Measurements from ENCODE around the gene HRH1. TPM values are rescaled to one million over a fixed set of nuclear protein-coding genes. Genes with fewer than 3 reads are reported as not detected.
A peak's percentile ranks its signal among the peaks of the same experiment; 100 is the strongest.

HRH1 gene
- total and polyA plus RNA-seq, 2 of the 13 experiments (the other 11 are each of a cell fraction or from before 2014, with no cell fraction given): not detected

DNA sequence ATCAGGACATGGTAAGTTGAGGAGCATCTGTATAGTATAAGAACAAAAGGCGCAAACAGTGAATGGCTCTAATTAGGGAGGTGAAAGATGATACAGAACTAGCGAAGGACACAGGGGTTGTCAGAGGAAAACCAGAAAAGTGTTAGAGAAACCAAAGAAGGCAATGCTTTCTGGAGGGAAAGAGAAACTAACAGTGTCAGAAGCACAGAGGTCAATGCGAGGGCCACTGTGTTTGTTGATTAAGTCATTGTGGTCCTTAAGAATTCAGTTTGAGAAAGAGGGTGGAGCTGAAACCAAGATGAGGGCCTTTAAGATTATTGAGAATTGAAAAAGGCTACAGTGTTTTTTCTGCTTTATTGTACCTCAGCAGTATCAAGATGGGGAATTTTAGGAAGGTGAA is 146.7 kb downstream of the HRH1 start (continued):
- TF ChIP-seq, protein P1, sequence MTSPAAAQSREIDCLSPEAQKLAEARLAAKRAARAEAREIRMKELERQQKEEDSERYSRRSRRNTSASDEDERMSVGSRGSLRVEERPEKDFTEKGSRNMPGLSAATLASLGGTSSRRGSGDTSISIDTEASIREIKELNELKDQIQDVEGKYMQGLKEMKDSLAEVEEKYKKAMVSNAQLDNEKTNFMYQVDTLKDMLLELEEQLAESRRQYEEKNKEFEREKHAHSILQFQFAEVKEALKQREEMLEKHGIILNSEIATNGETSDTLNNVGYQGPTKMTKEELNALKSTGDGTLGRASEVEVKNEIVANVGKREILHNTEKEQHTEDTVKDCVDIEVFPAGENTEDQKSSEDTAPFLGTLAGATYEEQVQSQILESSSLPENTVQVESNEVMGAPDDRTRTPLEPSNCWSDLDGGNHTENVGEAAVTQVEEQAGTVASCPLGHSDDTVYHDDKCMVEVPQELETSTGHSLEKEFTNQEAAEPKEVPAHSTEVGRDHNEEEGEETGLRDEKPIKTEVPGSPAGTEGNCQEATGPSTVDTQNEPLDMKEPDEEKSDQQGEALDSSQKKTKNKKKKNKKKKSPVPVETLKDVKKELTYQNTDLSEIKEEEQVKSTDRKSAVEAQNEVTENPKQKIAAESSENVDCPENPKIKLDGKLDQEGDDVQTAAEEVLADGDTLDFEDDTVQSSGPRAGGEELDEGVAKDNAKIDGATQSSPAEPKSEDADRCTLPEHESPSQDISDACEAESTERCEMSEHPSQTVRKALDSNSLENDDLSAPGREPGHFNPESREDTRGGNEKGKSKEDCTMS (CRISPR knock-in tag; conservative IDR thresholded peaks at IDR 0.05): no peak
- TF ChIP-seq DPF2 (CRISPR knock-in tag; IDR thresholded peaks at IDR 0.05; ENCODE audit: borderline replicate concordance, low read depth) (no peak), NCOR1 (IDR thresholded peaks at IDR 0.05; ENCODE audit: borderline replicate concordance, low read length) (no peak), ZNF547 (CRISPR knock-in tag; IDR thresholded peaks at IDR 0.05) (no peak)

DNA sequence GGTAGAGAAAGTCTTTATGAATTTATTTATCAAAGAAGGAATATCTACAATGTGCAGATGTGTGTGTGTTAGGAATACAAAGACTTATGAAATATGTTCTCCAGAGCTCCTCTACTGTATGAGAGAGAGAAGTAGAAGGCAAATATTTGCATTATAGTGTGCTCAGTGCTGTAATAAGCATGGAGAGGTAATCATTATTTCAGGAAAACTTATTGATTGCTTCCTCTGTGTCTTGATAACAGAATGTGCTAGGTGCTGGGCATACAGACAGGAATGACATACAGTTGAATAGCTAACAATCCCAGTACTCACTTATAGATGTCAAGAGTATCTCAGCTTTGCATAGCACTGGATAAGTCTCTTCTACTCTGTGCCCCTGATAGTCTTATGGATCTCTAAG is 148.2 kb downstream of the HRH1 start:
- H3K9ac ChIP-seq (ENCODE audit: insufficient read depth, low read depth, low read length): no peak overlapping the region
- intact Hi-C loops (cut with micrococcal nuclease; ENCODE audit: unreplicated experiment): no loop called here

More for the DNA sequence above, 148.2 kb downstream of the HRH1 start:
- in situ Hi-C loops (cut with HindIII; ENCODE audit: extremely low pct_ligation_motif_present, low pct_unique_long_range_greater_than_20kb): no loop called here
- FAIRE-seq (no peak), DNase-seq (ENCODE audit: low spot score) (no peak), ATAC-seq (peak; percentile 75; the same call in 2 of the 3 replicates)
- peaks cover 3 to 19% of the 10 kb centered on the region in 2 experiments; a peak in 4 of 5 replicates for H3K36me3 ChIP-seq (replicated peaks in 1 of 2; ENCODE audit: control insufficient read depth in 1 of 2, insufficient read depth in 2 of 2, low read length in 2 of 2)
- no peaks in the 10 kb centered on the region for H3K4me1 ChIP-seq (ENCODE audit: insufficient read depth, low read length)
- H3K4me3 ChIP-seq (replicated peaks in 1 of 3; ENCODE audit: insufficient read depth in 1 of 3, low read depth in 2 of 3, low read length in 3 of 3): no peak overlapping the region
- H3K4me2 ChIP-seq (ENCODE audit: low read depth, low read length): no peak overlapping the region
- TF ChIP-seq MIXL1 (CRISPR knock-in tag; IDR thresholded peaks at IDR 0.05) (0 out of 2 replicates have a peak, but pooled peaks have one; percentile 26), ZNF12 (CRISPR knock-in tag; IDR thresholded peaks at IDR 0.05) (no peak), KAT2B (IDR thresholded peaks at IDR 0.05; ENCODE audit: borderline replicate concordance, low read depth, low read length) (peak; percentile 34; the same call in 1 of the 2 replicates)
- H3K9me3 ChIP-seq (ENCODE audit: low read length): no peaks in the 10 kb centered on the region
- no peak overlapping the region for H2AFZ ChIP-seq (ENCODE audit: low read length)
- POLR2A ChIA-PET: interaction anchor here (1.1 kb wide), 1 partner anchor 30 kb away, joined by 4 read pairs; the partner anchor contains the start of gene ATG7
- CTCF ChIA-PET (ENCODE audit: low intra/inter-chr PET ratio, low total read pairs): no interaction called here
- BruUV-seq (replicated peaks): no TSS peak
- no peaks in the 10 kb centered on the region for H4K20me1 ChIP-seq (ENCODE audit: insufficient read depth, low read length)
- no peaks in the 10 kb centered on the region for H3K27me3 ChIP-seq (ENCODE audit: control insufficient read depth in 1 of 2, insufficient read depth in 2 of 2, low read length in 2 of 2)
- H3K27ac ChIP-seq (ENCODE audit: extremely low read length, insufficient read depth, low read length): no peak overlapping the region
- H3K79me2 ChIP-seq (ENCODE audit: insufficient read depth, low read length): no peaks in the 10 kb centered on the region
